Ectodermal cell (in vitro differentiated cells): Measurements from ENCODE around the gene STX16.

Experiments
- H3K27ac ChIP-seq: 2 replicates; pipeline ENCODE4 v1.7.0; 2013; ENCODE audit warnings: mild to moderate bottlenecking, low read depth, low read length; ENCODE audit not compliant: insufficient read depth, poor library complexity, severe bottlenecking
- H3K27me3 ChIP-seq: 2 replicates; pipeline ENCODE4 v1.7.0; 2013; ENCODE audit warnings: mild to moderate bottlenecking, low read length; ENCODE audit not compliant: insufficient read depth, control insufficient read depth, poor library complexity, severe bottlenecking
- H3K36me3 ChIP-seq: one replicate; pipeline ENCODE4 v1.7.0; 2013; ENCODE audit warnings: low read length; ENCODE audit not compliant: control insufficient read depth, insufficient read depth
- H3K4me1 ChIP-seq: one replicate; pipeline ENCODE4 v1.7.0; 2013; ENCODE audit warnings: low read length; ENCODE audit not compliant: control insufficient read depth, insufficient read depth
- H3K4me3 ChIP-seq: 2 replicates; pipeline ENCODE4 v1.7.0; 2013; ENCODE audit warnings: low read depth, low read length, control low read depth; ENCODE audit not compliant: insufficient read depth
- H3K9me3 ChIP-seq: 2 replicates; pipeline ENCODE4 v1.7.0; 2013; ENCODE audit warnings: mild to moderate bottlenecking, low read length, moderate library complexity; ENCODE audit not compliant: control insufficient read depth
- WGBS, 2 experiments: methylation state at CpG; one replicate each; pipeline ENCODE4 v1.1.7; 2013; ENCODE audit warnings: missing lambda C conversion rate in 2 of 2; 5-methylcytosine and 5-hydroxymethylcytosine counted together

The STX16 gene

GRCh38 chr20:58627212-58628072, 23.6 kb upstream of the STX16 start:
- no peaks in the 10 kb centered on the region for H3K27me3 ChIP-seq
- H3K36me3 ChIP-seq = no peaks in the 10 kb centered on the region
- WGBS, 2 experiments = 94% methylated on average over 11 of the region's 11 CpGs
- H3K4me1 ChIP-seq = no peaks in the 10 kb centered on the region
- H3K27ac ChIP-seq = no peak overlapping the region
- no peak overlapping the region for H3K4me3 ChIP-seq
- no peaks in the 10 kb centered on the region for H3K9me3 ChIP-seq

DNA sequence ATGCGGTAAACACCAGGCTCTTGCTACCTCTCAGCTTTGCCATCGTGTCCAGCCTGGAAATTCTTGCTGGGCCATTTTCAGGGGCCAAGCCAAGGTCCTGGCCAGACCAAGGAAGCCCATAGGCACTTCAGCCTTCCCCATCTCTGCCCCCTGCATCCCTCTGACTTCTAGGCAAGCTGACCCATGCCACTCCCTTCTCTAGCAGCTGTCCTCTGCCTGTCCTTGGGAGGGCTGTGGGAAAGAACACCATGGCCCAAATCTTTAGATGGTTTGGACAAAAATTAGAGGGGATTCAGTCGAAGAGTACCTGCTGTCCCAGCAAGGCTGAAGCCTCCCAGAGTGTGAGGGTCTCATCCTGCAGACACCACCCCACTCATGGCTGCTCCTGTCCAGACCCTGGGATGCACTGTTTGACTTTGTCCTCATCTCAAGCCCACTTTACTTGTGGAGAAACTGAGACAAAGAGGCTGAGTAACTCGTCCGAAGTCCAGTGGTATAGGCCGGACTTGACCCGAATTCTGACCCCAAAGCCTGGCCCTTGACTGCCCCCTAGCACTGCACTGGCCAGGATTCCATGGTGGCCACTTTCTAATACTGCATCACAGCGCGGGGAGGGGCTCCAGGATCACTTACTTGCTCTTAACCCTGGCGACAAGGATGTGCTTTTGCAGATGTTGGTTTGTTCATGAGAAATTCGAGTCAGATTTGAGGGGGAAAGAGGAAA, 22.4 kb upstream of the STX16 start:
- no peak overlapping the region for H3K27ac ChIP-seq
- H3K4me3 ChIP-seq = no peak overlapping the region
- no peaks in the 10 kb centered on the region for H3K9me3 ChIP-seq
- 87 to 89% methylated on average over 11 of the region's 11 CpGs for WGBS, 2 experiments
- no peaks in the 10 kb centered on the region for H3K4me1 ChIP-seq
- H3K27me3 ChIP-seq = no peaks in the 10 kb centered on the region
- no peaks in the 10 kb centered on the region for H3K36me3 ChIP-seq

- no peaks in the 10 kb centered on the region for H3K4me1 ChIP-seq
- H3K36me3 ChIP-seq = no peaks in the 10 kb centered on the region
- no peak overlapping the region for H3K4me3 ChIP-seq
- no peak overlapping the region for H3K27ac ChIP-seq
- H3K9me3 ChIP-seq = no peaks in the 10 kb centered on the region
- 90 to 92% methylated on average over 1 of the region's 1 CpG for WGBS, 2 experiments
- H3K27me3 ChIP-seq = no peaks in the 10 kb centered on the region
Observed at GRCh38 chr20:58629215-58629580, 21.9 kb upstream of the STX16 start.

DNA sequence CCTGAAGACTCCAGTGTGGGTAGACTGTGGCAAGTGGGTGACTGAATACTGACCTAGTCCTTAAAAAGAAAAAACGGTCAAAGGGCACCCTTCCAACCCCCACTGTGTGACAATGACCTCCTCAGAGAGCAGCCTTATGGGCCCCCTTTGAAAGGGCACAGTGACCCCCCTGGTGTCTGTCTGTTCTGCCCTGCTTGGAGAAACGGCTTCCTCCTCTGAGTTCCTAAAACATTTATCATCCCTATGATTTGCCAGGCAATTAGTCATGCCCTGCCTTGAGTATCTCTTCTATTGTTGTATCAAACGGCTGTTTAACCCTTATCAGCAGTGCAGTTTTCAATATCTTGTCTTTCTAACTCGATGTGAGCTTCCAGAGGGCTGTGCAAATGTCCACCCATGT, 21.0 kb upstream of the STX16 start:
- no peaks in the 10 kb centered on the region for H3K36me3 ChIP-seq
- H3K4me3 ChIP-seq = no peak overlapping the region
- H3K27me3 ChIP-seq = no peaks in the 10 kb centered on the region
- 71% methylated on average over 4 of the region's 4 CpGs for WGBS, 2 experiments
- H3K27ac ChIP-seq = no peak overlapping the region
- H3K4me1 ChIP-seq = no peaks in the 10 kb centered on the region
- no peaks in the 10 kb centered on the region for H3K9me3 ChIP-seq

DNA sequence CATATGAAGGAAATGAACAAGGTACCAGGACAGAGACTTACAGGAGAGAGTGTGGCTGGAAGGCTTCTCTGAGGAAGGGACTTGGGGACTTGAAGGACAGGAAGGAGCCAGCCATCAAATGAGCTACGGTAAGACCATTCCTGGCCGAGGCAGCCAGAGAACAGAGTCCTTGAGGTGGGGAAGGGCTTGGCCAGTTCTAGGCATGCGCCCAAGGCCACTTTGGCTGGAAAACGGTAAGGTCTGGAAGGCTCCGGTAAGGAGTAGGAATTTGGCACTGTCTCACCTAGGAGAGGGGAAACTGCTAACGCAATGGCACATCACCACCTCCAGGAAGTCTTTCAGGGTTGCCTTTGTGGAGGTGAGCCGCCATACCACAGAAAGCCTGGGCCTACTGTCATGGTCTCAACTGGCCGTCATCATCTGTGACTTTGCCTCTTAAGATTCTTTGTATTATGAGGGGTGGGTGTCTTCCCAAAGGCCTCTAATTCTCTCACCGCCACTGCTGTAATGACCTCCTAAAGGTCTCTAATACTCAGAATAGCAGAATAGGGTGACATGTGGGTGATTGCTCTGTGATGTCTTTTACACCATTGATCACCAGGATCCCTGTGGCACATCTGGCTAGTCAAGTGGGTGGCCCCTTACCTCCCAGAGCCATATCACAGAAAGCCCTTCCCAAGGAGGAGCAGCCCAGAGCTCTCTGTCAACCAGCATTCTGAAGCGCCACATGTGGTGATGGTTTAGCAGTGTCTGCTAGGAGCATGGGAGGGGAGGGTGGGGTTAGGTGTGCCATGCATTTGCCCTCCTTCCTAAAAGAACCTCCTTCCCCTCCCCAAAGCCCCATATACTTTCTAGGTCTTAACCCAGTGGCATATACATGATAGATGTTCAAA, 17.7 kb upstream of the STX16 start:
- Histone ChIP-seq H3K4me3 (no peak overlapping the region), H3K9me3 (no peaks in the 10 kb centered on the region), H3K27me3 (no peaks in the 10 kb centered on the region), H3K36me3 (no peaks in the 10 kb centered on the region), H3K27ac (no peak overlapping the region), H3K4me1 (peaks cover 4% of the 10 kb centered on the region)
- 94 to 96% methylated on average over 10 of the region's 10 CpGs for WGBS, 2 experiments

DNA sequence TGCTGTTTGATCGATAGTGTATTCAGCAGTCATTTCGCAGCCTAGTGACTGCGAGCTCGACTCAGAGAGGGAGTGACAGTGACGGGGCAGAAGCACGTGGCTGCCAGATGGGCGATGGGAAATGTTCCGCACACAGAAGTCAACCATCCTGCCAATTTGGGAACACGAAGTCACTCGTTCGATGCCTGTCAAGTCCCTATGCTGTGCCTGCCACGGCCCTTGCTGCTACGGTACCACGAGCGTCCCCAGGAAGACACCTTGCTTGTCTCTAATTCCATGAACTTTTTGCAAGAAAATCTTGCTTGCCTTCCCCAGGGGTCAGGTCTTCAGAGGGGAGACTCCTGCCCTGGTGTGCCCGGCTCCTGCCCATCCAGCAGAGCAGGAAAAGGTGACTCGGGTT, 17.0 kb upstream of the STX16 start:
- Histone ChIP-seq H3K9me3 (no peaks in the 10 kb centered on the region), H3K4me1 (peaks cover 4% of the 10 kb centered on the region), H3K4me3 (no peak overlapping the region), H3K27ac (no peak overlapping the region), H3K36me3 (no peaks in the 10 kb centered on the region), H3K27me3 (no peaks in the 10 kb centered on the region)
- WGBS, 2 experiments = 95% methylated on average over 17 of the region's 17 CpGs

DNA sequence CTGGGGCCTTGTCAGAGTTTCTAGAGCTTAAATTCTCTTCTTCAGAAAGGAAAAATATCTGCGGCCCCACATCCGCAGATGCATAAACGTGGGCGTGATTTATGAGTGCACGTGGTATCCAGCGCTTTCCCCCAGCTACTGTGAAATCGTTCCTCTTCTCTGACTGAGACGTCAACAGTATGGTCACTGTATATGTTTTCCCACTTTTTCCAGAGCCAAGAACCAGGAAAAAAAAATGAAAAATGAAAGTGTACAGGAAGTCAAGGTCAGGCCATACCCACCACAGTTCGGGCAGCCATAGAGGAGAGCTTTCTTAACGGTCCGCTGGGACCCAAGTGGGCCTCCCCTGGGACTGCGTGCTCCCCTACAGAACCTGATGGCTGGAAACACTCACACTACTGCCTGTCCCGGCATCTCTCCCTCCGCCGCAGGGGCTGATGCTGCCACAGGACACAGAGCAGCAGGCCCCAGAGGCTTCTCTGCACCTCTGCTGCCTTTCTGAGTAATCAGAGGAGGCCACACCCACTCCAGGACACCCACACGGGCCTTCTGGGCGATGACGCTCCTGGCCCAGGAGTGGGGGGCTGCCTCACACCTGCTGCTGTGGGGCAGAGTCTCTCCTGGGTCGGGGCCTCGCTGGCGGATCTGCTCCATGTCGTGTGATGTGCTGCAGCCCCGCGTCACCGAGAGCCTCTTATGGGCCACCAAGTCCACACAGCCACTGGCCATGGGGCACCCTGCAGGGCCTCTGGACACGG, 16.4 kb upstream of the STX16 start:
- no peak overlapping the region for H3K4me3 ChIP-seq
- H3K27ac ChIP-seq = no peak overlapping the region
- WGBS, 2 experiments = 87 to 89% methylated on average over 26 of the region's 26 CpGs
- no peaks in the 10 kb centered on the region for H3K27me3 ChIP-seq
- peaks cover 4% of the 10 kb centered on the region for H3K4me1 ChIP-seq
- H3K9me3 ChIP-seq = no peaks in the 10 kb centered on the region
- no peaks in the 10 kb centered on the region for H3K36me3 ChIP-seq

DNA sequence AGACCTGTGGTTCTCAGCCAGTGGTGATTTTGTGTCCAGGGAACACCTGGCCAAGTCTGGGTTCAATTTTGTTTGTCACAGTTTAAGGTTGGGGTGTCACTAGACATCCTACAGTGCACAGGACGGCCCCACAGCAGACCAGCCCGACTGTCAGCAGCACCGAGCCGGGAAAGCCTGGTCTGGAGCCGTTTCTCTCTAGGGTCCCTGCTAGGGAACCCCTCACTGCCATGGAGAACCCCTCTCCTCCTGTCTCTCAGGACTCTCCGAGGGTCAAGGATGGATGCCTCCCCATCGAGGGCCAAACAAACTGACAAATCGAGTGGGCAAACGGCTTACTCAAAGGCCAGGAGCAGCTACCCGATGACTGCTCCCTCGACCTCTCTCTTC, 15.8 kb upstream of the STX16 start:
- H3K4me3 ChIP-seq = no peak overlapping the region
- 79 to 84% methylated on average over 11 of the region's 11 CpGs for WGBS, 2 experiments
- H3K4me1 ChIP-seq = peaks cover 4% of the 10 kb centered on the region
- no peak overlapping the region for H3K27ac ChIP-seq
- H3K36me3 ChIP-seq = no peaks in the 10 kb centered on the region
- no peaks in the 10 kb centered on the region for H3K9me3 ChIP-seq
- H3K27me3 ChIP-seq = no peaks in the 10 kb centered on the region

- H3K27me3 ChIP-seq = no peaks in the 10 kb centered on the region
- no peaks in the 10 kb centered on the region for H3K9me3 ChIP-seq
- H3K4me3 ChIP-seq = no peak overlapping the region
- H3K36me3 ChIP-seq = no peaks in the 10 kb centered on the region
- no peak overlapping the region for H3K27ac ChIP-seq
- H3K4me1 ChIP-seq = peaks cover 4% of the 10 kb centered on the region
- 92% methylated on average over 10 of the region's 10 CpGs for WGBS, 2 experiments
Observed at GRCh38 chr20:58636396-58636982, 14.6 kb upstream of the STX16 start.
